Central memory CD8-positive, alpha-beta T cell (primary cell): ENCODE data around the gene CD244.
A peak's percentile ranks its signal among the peaks of the same experiment; 100 is the strongest.
"Not testable (repeated sequence)": the region's sequence is repeated elsewhere in the genome, so short reads cannot be mapped to it uniquely, and the experiment has no call there.

Source experiments
- ATAC-seq: fragments of 150-1000 bp; cut with Tn5 transposase; replicated peaks from 2 replicates; pipeline ENCODE4 v1.10.0; 2022; ENCODE audit warnings: mild to moderate bottlenecking, moderate FRiP score, moderate number of reproducible peaks; ENCODE audit not compliant: poor library complexity, severe bottlenecking; ENCODE audit errors: extremely low read depth
- DNase-seq, 2 donors: peaks; one replicate each; pipeline ENCODE4 v3.0.0; 2021; ENCODE audit warnings: low spot score in 2 of 2
- H3K27ac Mint-ChIP-seq: one replicate; pipeline ENCODE4 v1.8.0; 2022; ENCODE audit warnings: low read depth, mild to moderate bottlenecking, moderate library complexity, mixed read lengths
- H3K27me3 Mint-ChIP-seq: one replicate; pipeline ENCODE4 v1.8.0; 2022; ENCODE audit warnings: mixed read lengths
- H3K36me3 Mint-ChIP-seq: one replicate; pipeline ENCODE4 v1.8.0; 2022; ENCODE audit warnings: mild to moderate bottlenecking, moderate library complexity, mixed read lengths; ENCODE audit not compliant: insufficient read depth
- H3K4me1 Mint-ChIP-seq: one replicate; pipeline ENCODE4 v1.8.0; 2022; ENCODE audit warnings: mixed read lengths
- H3K4me3 Mint-ChIP-seq: one replicate; pipeline ENCODE4 v1.8.0; 2022; ENCODE audit warnings: mild to moderate bottlenecking, moderate library complexity, mixed read lengths
- H3K9me3 Mint-ChIP-seq: one replicate; pipeline ENCODE4 v1.8.0; 2022; ENCODE audit warnings: mixed read lengths

CD244 gene

GRCh38 chr1:160888926-160889325 lies 26.2 kb upstream of the CD244 start:
- no peak for DNase-seq
- peaks cover 18% of the 10 kb centered on the region for H3K27me3 Mint-ChIP-seq
- H3K36me3 Mint-ChIP-seq: no peaks in the 10 kb centered on the region
- no peaks in the 10 kb centered on the region for H3K4me1 Mint-ChIP-seq
- peaks cover 6% of the 10 kb centered on the region for H3K9me3 Mint-ChIP-seq
- ATAC-seq: no peak
- no peak overlapping the region for H3K27ac Mint-ChIP-seq
- H3K4me3 Mint-ChIP-seq: no peak overlapping the region

- no peak for ATAC-seq
- DNase-seq: no peak
Measured at GRCh38 chr1:160887071-160887470, 24.4 kb upstream of the CD244 start.

GRCh38 chr1:160885042-160885441 lies 22.4 kb upstream of the CD244 start, which contains the start of gene ITLN1:
ITLN1 (minus strand) TSS chr1:160885180; CDS start chr1:160884877, 303 bp downstream.
- Mint-ChIP-seq H3K9me3 (no peaks in the 10 kb centered on the region), H3K27me3 (no peaks in the 10 kb centered on the region), H3K4me1 (no peaks in the 10 kb centered on the region), H3K27ac (no peak within 1 kb of the TSS), H3K36me3 (no peaks in the 10 kb centered on the region), H3K4me3 (no peak within 1 kb of the TSS)
- DNase-seq: no peak
- no peak for ATAC-seq

More at GRCh38 chr1:160887071-160887470, 24.4 kb upstream of the CD244 start:
- Mint-ChIP-seq H3K9me3 (no peaks in the 10 kb centered on the region), H3K4me3 (no peak overlapping the region), H3K4me1 (no peaks in the 10 kb centered on the region), H3K27ac (no peak overlapping the region), H3K27me3 (peaks cover 10% of the 10 kb centered on the region), H3K36me3 (no peaks in the 10 kb centered on the region)

GRCh38 chr1:160884579-160884978 lies 21.9 kb upstream of the CD244 start:
- ATAC-seq (no peak), DNase-seq (no peak)
- Mint-ChIP-seq H3K27ac (no peak overlapping the region), H3K4me3 (no peak overlapping the region), H3K27me3 (no peaks in the 10 kb centered on the region), H3K36me3 (no peaks in the 10 kb centered on the region), H3K9me3 (no peaks in the 10 kb centered on the region), H3K4me1 (no peaks in the 10 kb centered on the region)

GRCh38 chr1:160883581-160884513 lies 21.2 kb upstream of the CD244 start:
- no peak overlapping the region for H3K27ac Mint-ChIP-seq
- H3K4me3 Mint-ChIP-seq: no peak overlapping the region
- H3K27me3 Mint-ChIP-seq: no peaks in the 10 kb centered on the region
- ATAC-seq (no peak), DNase-seq (no peak)
- H3K9me3 Mint-ChIP-seq: no peaks in the 10 kb centered on the region
- peaks cover 2% of the 10 kb centered on the region for H3K36me3 Mint-ChIP-seq
- peaks cover 5% of the 10 kb centered on the region for H3K4me1 Mint-ChIP-seq

GRCh38 chr1:160882582-160882981 lies 19.9 kb upstream of the CD244 start:
- Mint-ChIP-seq H3K36me3 (peaks cover 2% of the 10 kb centered on the region), H3K27ac (no peak overlapping the region), H3K4me1 (peaks cover 6% of the 10 kb centered on the region), H3K27me3 (no peaks in the 10 kb centered on the region), H3K4me3 (no peak overlapping the region), H3K9me3 (no peaks in the 10 kb centered on the region)
- DNase-seq: no peak
- ATAC-seq: no peak

- H3K9me3 Mint-ChIP-seq, ATAC-seq, H3K36me3 Mint-ChIP-seq, H3K4me3 Mint-ChIP-seq, H3K27ac Mint-ChIP-seq, H3K27me3 Mint-ChIP-seq, DNase-seq: not testable (repeated sequence)
- H3K4me1 Mint-ChIP-seq: peaks cover 14% of the 10 kb centered on the region
Measured at GRCh38 chr1:160881264-160881663, 18.6 kb upstream of the CD244 start.

- Mint-ChIP-seq H3K36me3 (peaks cover 2% of the 10 kb centered on the region), H3K27me3 (no peaks in the 10 kb centered on the region), H3K4me1 (peaks cover 14% of the 10 kb centered on the region), H3K9me3 (no peaks in the 10 kb centered on the region), H3K4me3 (no peak overlapping the region), H3K27ac (no peak overlapping the region)
- no peak for DNase-seq
- no peak for ATAC-seq
Measured at GRCh38 chr1:160880216-160880615, 17.5 kb upstream of the CD244 start.

- ATAC-seq (peak; percentile 76), DNase-seq (no peak)
- Mint-ChIP-seq H3K9me3 (no peaks in the 10 kb centered on the region), H3K4me1 (peaks cover 19% of the 10 kb centered on the region), H3K27me3 (no peaks in the 10 kb centered on the region), H3K27ac (peak overlapping the region; percentile 4), H3K4me3 (peak overlapping the region; percentile 8), H3K36me3 (peaks cover 3% of the 10 kb centered on the region)
Measured at GRCh38 chr1:160879056-160879455, 16.4 kb upstream of the CD244 start.

GRCh38 chr1:160877221-160877620 lies 14.5 kb upstream of the CD244 start:
- ATAC-seq (peak; percentile 67), DNase-seq (no peak)
- H3K4me1 Mint-ChIP-seq: peaks cover 19% of the 10 kb centered on the region
- no peaks in the 10 kb centered on the region for H3K27me3 Mint-ChIP-seq
- H3K27ac Mint-ChIP-seq: no peak overlapping the region
- H3K9me3 Mint-ChIP-seq: no peaks in the 10 kb centered on the region
- no peak overlapping the region for H3K4me3 Mint-ChIP-seq
- H3K36me3 Mint-ChIP-seq: peaks cover 3% of the 10 kb centered on the region

GRCh38 chr1:160876311-160876710 lies 13.6 kb upstream of the CD244 start:
- ATAC-seq (no peak), DNase-seq (no peak)
- Mint-ChIP-seq H3K27me3 (no peaks in the 10 kb centered on the region), H3K4me1 (peaks cover 19% of the 10 kb centered on the region), H3K9me3 (no peaks in the 10 kb centered on the region), H3K4me3 (no peak overlapping the region), H3K27ac (no peak overlapping the region), H3K36me3 (peaks cover 3% of the 10 kb centered on the region)

- H3K4me1 Mint-ChIP-seq: peaks cover 19% of the 10 kb centered on the region
- H3K27me3 Mint-ChIP-seq, H3K9me3 Mint-ChIP-seq, H3K36me3 Mint-ChIP-seq, ATAC-seq, DNase-seq, H3K27ac Mint-ChIP-seq, H3K4me3 Mint-ChIP-seq: not testable (repeated sequence)
Measured at GRCh38 chr1:160875591-160875990, 12.9 kb upstream of the CD244 start.

- H3K4me3 Mint-ChIP-seq: no peak overlapping the region
- peaks cover 19% of the 10 kb centered on the region for H3K4me1 Mint-ChIP-seq
- H3K36me3 Mint-ChIP-seq: peaks cover 3% of the 10 kb centered on the region
- DNase-seq (no peak), ATAC-seq (no peak)
- no peaks in the 10 kb centered on the region for H3K27me3 Mint-ChIP-seq
- H3K27ac Mint-ChIP-seq: no peak overlapping the region
- H3K9me3 Mint-ChIP-seq: no peaks in the 10 kb centered on the region
Measured at GRCh38 chr1:160874935-160875334, 12.2 kb upstream of the CD244 start.
